ENCODE data around the gene KLK3.
A peak's percentile ranks its signal among the peaks of the same experiment; 100 is the strongest.
"Not testable (repeated sequence)": the region's sequence is repeated elsewhere in the genome, so short reads cannot be mapped to it uniquely, and the experiment has no call there.

Gene KLK3

GRCh38 chr19:50869479-50869878 is 14.8 kb downstream of the KLK3 start:
- no peak for DNase-seq

- DNase-seq: peak in 1 of 5 experiments; percentile 66
Observed at GRCh38 chr19:50870417-50871089, 15.8 kb downstream of the KLK3 start.

GRCh38 chr19:50873056-50873455 is 18.3 kb downstream of the KLK3 start, which contains the start of gene KLK2:
TSS of gene KLK2 (plus strand) at chr19:50873439. CDS start at chr19:50873474, 35 bp downstream.
- no peak for DNase-seq

GRCh38 chr19:50874211-50874610 is 19.5 kb downstream of the KLK3 start:
- DNase-seq: no peak

GRCh38 chr19:50875795-50876422 is 21.2 kb downstream of the KLK3 start:
- DNase-seq: no peak

- DNase-seq: no peak
Observed at GRCh38 chr19:50876456-50876855, 21.7 kb downstream of the KLK3 start.

- no peak for DNase-seq
Observed at GRCh38 chr19:50877338-50877737, 22.6 kb downstream of the KLK3 start.

GRCh38 chr19:50878851-50879250 is 24.1 kb downstream of the KLK3 start:
- no peak for DNase-seq

GRCh38 chr19:50880241-50880640 is 25.5 kb downstream of the KLK3 start:
- no peak for DNase-seq

GRCh38 chr19:50882188-50882587 is 27.5 kb downstream of the KLK3 start:
- no peak for DNase-seq

GRCh38 chr19:50889638-50890037 is 34.9 kb downstream of the KLK3 start:
- no peak for DNase-seq

GRCh38 chr19:50890422-50891252 is 35.9 kb downstream of the KLK3 start:
- no peak for DNase-seq

GRCh38 chr19:50891253-50891625 is 36.5 kb downstream of the KLK3 start:
- no peak for DNase-seq

- DNase-seq: no peak
Observed at GRCh38 chr19:50893047-50893736, 38.5 kb downstream of the KLK3 start.

GRCh38 chr19:50894478-50895356 is 40.0 kb downstream of the KLK3 start:
- no peak for DNase-seq

GRCh38 chr19:50896089-50896590 is 41.4 kb downstream of the KLK3 start:
- DNase-seq: not testable (repeated sequence)

- DNase-seq: peak in 1 of 5 experiments; percentile 43
Observed at GRCh38 chr19:50896591-50897190, 42.0 kb downstream of the KLK3 start.

GRCh38 chr19:50897191-50897607 is 42.5 kb downstream of the KLK3 start:
- DNase-seq: no peak

- DNase-seq: no peak
Observed at GRCh38 chr19:50897612-50898011, 42.9 kb downstream of the KLK3 start.

GRCh38 chr19:50898018-50898417 is 43.3 kb downstream of the KLK3 start:
- DNase-seq: no peak

- DNase-seq: no peak
Observed at GRCh38 chr19:50899569-50899968, 44.9 kb downstream of the KLK3 start.
